Endothelial cell of coronary artery (primary cell): Measurements from ENCODE around the gene LCE4A. TPM values are rescaled to one million over a fixed set of nuclear protein-coding genes. Genes with fewer than 3 reads are reported as not detected.

Experiments used
- total RNA-seq: library from RNA; depleted of rRNA; stranded (reverse); fragments of >200 nt; gene quantifications from 2 replicates; pipeline ENCODE4 v1.2.3, GENCODE V29; 2014

Gene LCE4A, protein sequence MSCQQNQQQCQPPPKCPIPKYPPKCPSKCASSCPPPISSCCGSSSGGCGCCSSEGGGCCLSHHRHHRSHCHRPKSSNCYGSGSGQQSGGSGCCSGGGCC
- total RNA-seq = not detected in 2 replicates

DNA sequence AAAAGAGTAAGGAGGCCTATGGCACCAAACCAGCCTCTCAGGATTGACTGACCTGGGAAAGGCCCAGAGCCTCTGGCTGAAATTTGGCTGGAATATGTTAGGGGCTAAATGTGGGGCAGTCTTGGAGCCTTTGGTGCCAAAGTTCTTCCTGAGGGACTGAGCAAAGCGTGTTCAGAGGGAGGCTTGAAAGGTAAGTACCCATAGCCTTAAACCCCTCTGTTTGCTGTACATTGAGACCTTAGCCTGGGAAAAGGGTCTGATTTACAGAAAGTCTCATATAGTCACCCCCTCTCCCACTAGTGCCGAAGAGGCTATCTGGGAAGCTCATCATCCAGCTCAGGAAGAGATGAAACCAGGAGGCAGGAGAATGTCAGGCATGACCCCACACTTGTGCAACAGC, at the start of gene LCE4A:
TSS of gene LCE4A (plus strand) at position 301 of the 400 bp plus-strand sequence. CDS start 916 bp downstream, outside the sequence.

DNA sequence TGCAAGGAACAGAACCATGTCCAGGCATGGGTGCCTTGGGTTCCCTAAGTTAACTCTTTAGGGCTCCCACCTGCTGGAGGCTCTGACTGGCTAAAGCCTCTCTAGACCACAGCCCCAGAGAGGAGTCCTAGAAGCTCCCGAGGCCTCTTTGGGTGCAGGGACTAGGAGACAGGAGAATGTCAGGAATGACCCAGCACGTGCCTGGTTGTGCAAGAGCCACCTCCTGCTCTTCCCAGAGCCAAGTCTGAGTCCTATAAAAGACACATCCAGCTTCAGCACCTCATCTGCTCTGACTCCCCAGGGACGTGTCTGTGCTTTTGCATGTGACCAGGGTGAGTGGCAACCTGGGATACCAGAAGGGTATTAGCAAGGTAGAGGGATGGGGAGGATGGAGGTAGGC, 44.9 kb upstream of the LCE4A start, which contains the start of gene LCE2D:
TSS of gene LCE2D (plus strand) at position 283 of the 400 bp plus-strand sequence. CDS start 726 bp downstream, outside the sequence.

DNA sequence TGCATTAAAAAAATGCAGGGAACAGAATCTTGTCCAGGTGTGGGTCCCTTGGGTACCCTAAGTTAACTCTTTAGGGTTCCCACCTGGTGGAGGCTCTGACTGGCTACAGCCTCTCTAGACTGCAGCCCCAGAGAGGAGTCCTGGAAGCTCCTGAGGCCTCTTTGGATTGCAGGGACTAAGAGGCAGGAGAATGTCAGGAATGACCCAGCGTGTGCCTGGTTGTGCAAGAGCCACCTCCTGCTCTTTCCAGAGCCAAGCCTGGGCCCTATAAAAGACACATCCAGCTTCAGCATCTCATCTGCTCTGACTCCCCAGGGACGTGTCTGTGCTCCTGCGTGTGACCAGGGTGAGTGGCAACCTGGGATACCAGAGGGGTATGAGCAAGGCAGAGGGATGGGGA, 33.0 kb upstream of the LCE4A start, which contains the start of gene LCE2C:
TSS of gene LCE2C (plus strand) at position 297 of the 400 bp plus-strand sequence. CDS start 737 bp downstream, outside the sequence.

DNA sequence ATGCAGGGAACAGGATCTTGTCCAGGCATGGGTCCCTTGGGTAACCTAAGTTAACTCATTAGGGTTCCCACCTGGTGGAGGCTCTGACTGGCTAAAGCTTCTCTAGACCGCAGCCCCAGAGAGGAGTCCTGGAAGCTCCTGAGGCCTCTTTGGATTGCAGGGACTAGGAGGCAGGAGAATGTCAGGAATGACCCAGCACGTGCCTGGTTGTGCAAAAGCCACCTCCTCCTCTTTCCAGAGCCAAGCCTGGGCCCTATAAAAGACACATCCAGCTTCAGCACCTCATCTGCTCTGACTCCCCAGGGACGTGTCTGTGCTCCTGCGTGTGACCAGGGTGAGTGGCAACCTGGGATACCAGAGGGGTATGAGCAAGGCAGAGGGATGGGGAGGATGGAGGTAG, 22.1 kb upstream of the LCE4A start, which contains the start of gene LCE2B:
TSS of gene LCE2B (plus strand) at position 301 of the 400 bp plus-strand sequence. CDS start 721 bp downstream, outside the sequence.

DNA sequence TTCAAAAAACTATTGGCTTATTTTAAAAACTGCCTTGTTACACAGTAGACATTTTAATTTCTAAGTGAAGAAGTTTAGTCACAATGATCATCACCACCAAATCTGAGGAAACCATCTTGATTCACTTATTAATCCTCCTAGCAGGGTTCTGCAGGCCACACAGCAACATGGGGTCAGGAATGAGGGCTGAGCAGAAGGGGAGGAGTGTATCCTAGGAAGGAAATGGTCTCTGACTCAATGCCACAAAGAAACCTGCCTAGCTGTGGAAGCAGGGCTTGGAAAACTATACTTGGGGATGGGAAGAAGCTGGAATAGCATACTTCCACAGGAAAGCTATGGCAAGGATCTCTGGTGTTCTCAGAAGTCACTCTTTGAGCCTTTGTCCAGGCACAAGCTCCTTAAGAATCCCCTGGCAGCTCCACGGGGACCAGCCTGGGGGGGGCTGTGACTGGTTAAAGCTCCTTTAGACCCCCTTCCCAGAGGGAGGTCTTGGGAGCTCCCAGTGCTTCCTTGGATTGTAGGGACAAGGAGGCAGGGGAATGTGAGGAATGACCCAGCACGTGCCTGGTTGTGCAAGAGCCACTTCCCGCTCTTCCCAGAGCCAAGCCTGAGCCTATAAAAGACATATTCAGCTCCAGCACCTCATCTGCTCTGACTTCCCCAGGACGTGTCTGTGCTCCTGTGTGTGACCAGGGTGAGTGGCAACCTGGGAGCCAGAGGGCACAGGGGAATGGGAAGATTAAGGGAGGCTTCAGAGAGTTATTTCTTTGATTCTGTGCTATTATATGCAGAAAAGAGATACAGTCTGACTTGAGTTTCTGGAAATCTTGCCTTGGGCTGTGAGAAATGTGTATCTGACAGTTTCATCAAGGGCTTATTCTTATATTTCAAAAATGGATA, 10.0 kb upstream of the LCE4A start, which contains the start of gene LCE2A:
TSS of gene LCE2A (plus strand) at position 645 of the 900 bp plus-strand sequence. CDS start 557 bp downstream, outside the sequence.

DNA sequence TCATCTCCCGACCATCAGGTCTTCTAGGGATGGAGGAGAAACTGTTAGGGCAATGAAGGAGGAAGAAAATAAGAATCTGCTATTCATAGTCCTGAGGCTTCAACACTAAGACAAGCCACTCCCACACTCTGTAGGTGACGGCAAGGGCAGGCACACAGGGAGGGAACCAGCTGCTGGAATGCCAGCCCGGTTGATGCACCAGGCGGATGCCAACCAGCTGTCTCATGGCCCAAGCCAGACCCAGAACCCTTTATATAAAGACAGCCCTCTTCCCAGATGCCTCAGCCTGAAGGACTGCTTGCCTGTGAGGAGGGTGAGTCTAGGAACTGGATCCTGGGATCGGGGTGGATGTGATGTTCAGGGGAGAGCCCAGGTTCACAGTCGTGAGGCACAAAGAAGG, 49.8 kb downstream of the LCE4A start, which contains the start of gene KPRP:
TSS of gene KPRP (plus strand) at position 279 of the 400 bp plus-strand sequence. CDS start 1,564 bp downstream, outside the sequence.

Other genes with a start within 250 kb of the LCE4A start
- not detected in 2 replicates for gene LCE5A, start 197.4 kb upstream of the LCE4A start, total RNA-seq
- gene CRCT1, start 193.7 kb upstream of the LCE4A start, total RNA-seq = not detected in 2 replicates
- not detected in 2 replicates for gene LCE3E, start 141.4 kb upstream of the LCE4A start, total RNA-seq
- not detected in 2 replicates for gene LCE3D, start 127.6 kb upstream of the LCE4A start, total RNA-seq
- gene LCE3C, start 107.9 kb upstream of the LCE4A start, total RNA-seq = not detected in 2 replicates
- gene LCE3B, start 94.3 kb upstream of the LCE4A start, total RNA-seq = not detected in 2 replicates
- gene LCE3A, start 85.1 kb upstream of the LCE4A start, total RNA-seq = not detected in 2 replicates
- gene LCE2D, start 44.8 kb upstream of the LCE4A start, total RNA-seq = not detected in 2 replicates
- not detected in 2 replicates for gene LCE2C, start 32.9 kb upstream of the LCE4A start, total RNA-seq
- not detected in 2 replicates for gene LCE2B, start 22.0 kb upstream of the LCE4A start, total RNA-seq
- not detected in 2 replicates for gene LCE2A, start 9.8 kb upstream of the LCE4A start, total RNA-seq
- not detected in 2 replicates for gene KPRP, start 49.9 kb downstream of the LCE4A start, total RNA-seq
- gene LCE1F, start 67.0 kb downstream of the LCE4A start, total RNA-seq = not detected in 2 replicates
- gene LCE1E, start 78.1 kb downstream of the LCE4A start, total RNA-seq = not detected in 2 replicates
- gene LCE1D, start 88.6 kb downstream of the LCE4A start, total RNA-seq = not detected in 2 replicates
- gene LCE1C, start 98.5 kb downstream of the LCE4A start, total RNA-seq = not detected in 2 replicates
- gene LCE1B, start 103.8 kb downstream of the LCE4A start, total RNA-seq = not detected in 2 replicates
- gene LCE1A, start 119.3 kb downstream of the LCE4A start, total RNA-seq = not detected in 2 replicates
- gene LCE6A, start 134.7 kb downstream of the LCE4A start, total RNA-seq = not detected in 2 replicates
- not detected in 2 replicates for gene LCE7A, start 151.8 kb downstream of the LCE4A start, total RNA-seq
- gene SMCP, start 170.2 kb downstream of the LCE4A start, total RNA-seq = not detected in 2 replicates
- not detected in 2 replicates for gene IVL, start 200.4 kb downstream of the LCE4A start, total RNA-seq
- not detected in 2 replicates for gene SPRR5, start 239.0 kb downstream of the LCE4A start, total RNA-seq